Uterus (tissue), 4 donors: ENCODE data around the gene UBE2U. TPM values are rescaled to one million over a fixed set of nuclear protein-coding genes. Genes with fewer than 3 reads are reported as not detected.
"Not testable (repeated sequence)": the region's sequence is repeated elsewhere in the genome, so short reads cannot be mapped to it uniquely, and the experiment has no call there.

ENCODE experiments used
- DNase-seq, 2 donors: peaks; one replicate each; pipeline ENCODE4 v3.0.0-alpha.2; 2019 to 2020
- H3K27ac ChIP-seq, 2 donors: fragments of 200-600 bp; sonication (generic); 1 replicate in 1 of 2; 2 replicates in 1 of 2; pipeline ENCODE4 v1.5.1; 2016 to 2018
- H3K27me3 ChIP-seq, 2 donors: fragments of 200-600 bp; sonication (generic); one replicate each; pipeline ENCODE4 v1.5.1; 2018 to 2019; ENCODE audit warnings: control low read depth in 1 of 2
- H3K36me3 ChIP-seq, 2 donors: fragments of 200-600 bp; sonication (generic); one replicate each; pipeline ENCODE4 v1.5.1; 2019; ENCODE audit warnings: control low read depth in 1 of 2
- H3K4me1 ChIP-seq, 2 donors: fragments of 200-600 bp; sonication (generic); one replicate each; pipeline ENCODE4 v1.5.1; 2018 to 2019; ENCODE audit warnings: control low read depth in 1 of 2
- H3K4me3 ChIP-seq, 2 donors: fragments of 200-600 bp; sonication (generic); 1 replicate in 1 of 2; 2 replicates in 1 of 2; pipeline ENCODE4 v1.5.1; 2018 to 2019; ENCODE audit warnings: mild to moderate bottlenecking in 1 of 2
- H3K9me3 ChIP-seq, 2 donors: fragments of 200-600 bp; sonication (generic); one replicate each; pipeline ENCODE4 v1.5.1; 2019; ENCODE audit warnings: control low read depth in 1 of 2
- CTCF ChIP-seq, 4 experiments: fragments of 200-600 bp in 2 of 4; fragments of 450-650 bp in 2 of 4; sonication (generic) in 2 of 4; IDR thresholded peaks; one replicate each; pipeline ENCODE4 v1.5.1; 2016 to 2019; ENCODE audit warnings: antibody characterized with exemption in 4 of 4, mild to moderate bottlenecking in 2 of 4, moderate library complexity in 1 of 4
- POLR2A ChIP-seq, 2 donors: fragments of 450-650 bp; IDR thresholded peaks; one replicate each; pipeline ENCODE4 v1.6.1; 2016; ENCODE audit warnings: antibody characterized with exemption in 2 of 2, mild to moderate bottlenecking in 1 of 2, moderate library complexity in 1 of 2
- intact Hi-C: fragments of 100-400 bp; cut with DNase I; formaldehyde crosslinking; loops from one replicate; pipeline ENCODE4 v1.15.1; 2023; ENCODE audit warnings: low total_unique reads
- total RNA-seq, 4 donors: library from RNA; depleted of rRNA in 3 of 4; stranded (reverse); fragments of >200 nt in 3 of 4; gene quantifications; one replicate each; pipeline versions ENCODE4 v1.1.0 to v1.2.4, GENCODE V29; 2014 to 2023
- donor health status: DM: yes; HTN: yes; CAD: no.

The UBE2U gene
- total RNA-seq, 4 donors from 2014 or later, result not detected

DNA sequence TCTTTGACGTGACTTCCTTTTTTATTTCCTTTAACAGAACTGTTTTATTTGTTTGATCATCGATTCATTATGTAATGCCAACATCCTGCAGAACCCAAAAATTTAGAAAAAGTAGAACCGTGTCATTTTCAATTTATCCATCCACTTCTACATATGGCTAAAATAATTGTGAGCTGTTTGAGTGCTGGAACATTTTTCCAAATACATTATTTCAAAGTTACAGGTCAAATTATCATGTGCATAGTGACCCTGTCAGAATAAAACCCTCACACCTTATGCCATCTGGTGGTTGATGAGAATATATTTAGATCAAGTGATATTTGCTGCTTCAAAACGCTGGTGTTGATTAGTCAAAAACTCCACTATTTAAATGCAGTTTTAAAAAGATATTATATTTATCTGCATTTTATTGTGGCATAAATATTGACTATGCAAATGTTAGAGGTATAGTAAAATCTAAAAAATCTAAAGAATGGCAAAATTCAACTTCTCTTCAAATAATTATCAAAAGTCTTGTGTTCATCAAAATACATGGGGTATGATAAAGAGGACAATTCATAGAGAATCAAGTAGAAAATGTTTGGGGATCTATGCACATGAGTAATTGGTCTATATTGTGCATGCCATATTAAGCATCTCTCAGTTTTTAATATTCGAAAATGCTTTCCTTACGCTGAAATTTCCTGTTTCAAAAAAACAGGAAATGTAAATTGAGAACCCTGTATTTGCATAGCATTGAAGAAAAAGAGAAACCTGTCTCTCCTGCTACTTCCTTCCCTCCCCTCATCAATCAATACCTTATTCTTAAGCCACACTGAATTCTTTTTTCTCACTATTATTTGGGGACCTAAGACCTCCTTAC lies 39.7 kb downstream of the UBE2U start:
- H3K27me3 ChIP-seq, result no peaks in the 10 kb centered on the region
- H3K4me1 ChIP-seq, result no peaks in the 10 kb centered on the region
- no peak overlapping the region for H3K4me3 ChIP-seq
- intact Hi-C loops, result no loop called here
- H3K36me3 ChIP-seq, result no peaks in the 10 kb centered on the region
- H3K9me3 ChIP-seq, result no peaks in the 10 kb centered on the region
- TF ChIP-seq POLR2A (IDR thresholded peaks at IDR 0.05) (no peak), CTCF (IDR thresholded peaks at IDR 0.05) (peak; percentile 36 to 68 (median 50))
- no peak for DNase-seq
- H3K27ac ChIP-seq, result no peak overlapping the region

- no peak overlapping the region for H3K27ac ChIP-seq
- H3K4me3 ChIP-seq, result no peak overlapping the region
- TF ChIP-seq CTCF (IDR thresholded peaks at IDR 0.05), result no peak
- TF ChIP-seq POLR2A (IDR thresholded peaks at IDR 0.05), result no peak
- intact Hi-C loops, result no loop called here
- no peaks in the 10 kb centered on the region for H3K4me1 ChIP-seq
- H3K27me3 ChIP-seq, result no peaks in the 10 kb centered on the region
- H3K9me3 ChIP-seq, result no peaks in the 10 kb centered on the region
- no peak for DNase-seq
- H3K36me3 ChIP-seq, result no peaks in the 10 kb centered on the region
These were observed 40.3 kb downstream of the UBE2U start for GRCh38 chr1:64243757-64244080.

DNA sequence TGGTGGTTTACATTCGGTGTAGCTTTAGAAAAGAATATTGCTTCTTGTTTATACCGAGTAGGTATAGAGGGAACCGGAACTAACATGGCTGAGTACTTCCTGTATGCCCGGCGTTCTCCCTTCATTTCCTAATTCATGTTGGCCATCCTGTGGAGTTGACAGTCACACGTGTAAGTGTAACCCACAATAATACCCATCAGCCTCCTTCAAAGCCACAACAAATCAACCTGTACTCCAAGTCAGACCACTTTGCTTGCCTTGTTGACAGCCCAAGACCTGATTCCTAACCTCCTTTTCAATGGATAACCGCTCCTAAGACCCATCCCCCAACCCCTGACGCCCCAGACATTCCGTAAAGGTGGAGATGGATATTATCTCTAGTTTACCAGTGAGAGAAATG lies 42.1 kb downstream of the UBE2U start:
- Histone ChIP-seq H3K4me1 (no peaks in the 10 kb centered on the region), H3K9me3 (no peaks in the 10 kb centered on the region), H3K36me3 (no peaks in the 10 kb centered on the region), H3K27me3 (no peaks in the 10 kb centered on the region), H3K4me3 (no peak overlapping the region), H3K27ac (no peak overlapping the region)
- intact Hi-C loops, result loop anchor here (5.0 kb wide), 1 partner anchor 628 kb away; no protein-coding TSS in a partner anchor
- TF ChIP-seq CTCF (IDR thresholded peaks at IDR 0.05) (no peak), POLR2A (IDR thresholded peaks at IDR 0.05) (no peak)
- DNase-seq, result no peak

GRCh38 chr1:64246294-64246917 lies 43.0 kb downstream of the UBE2U start:
- Histone ChIP-seq H3K9me3 (no peaks in the 10 kb centered on the region), H3K36me3 (no peaks in the 10 kb centered on the region), H3K27ac (no peak overlapping the region), H3K4me1 (no peaks in the 10 kb centered on the region), H3K4me3 (no peak overlapping the region), H3K27me3 (no peaks in the 10 kb centered on the region)
- TF ChIP-seq CTCF (IDR thresholded peaks at IDR 0.05), result peak; percentile 72 to 80 (median 76)
- TF ChIP-seq POLR2A (IDR thresholded peaks at IDR 0.05), result no peak
- no peak for DNase-seq
- intact Hi-C loops, result loop anchor here (5.0 kb wide), 1 partner anchor 629 kb away; no protein-coding TSS in a partner anchor

GRCh38 chr1:64248065-64248464 lies 44.6 kb downstream of the UBE2U start:
- Histone ChIP-seq H3K36me3 (no peaks in the 10 kb centered on the region), H3K9me3 (no peaks in the 10 kb centered on the region), H3K27me3 (no peaks in the 10 kb centered on the region), H3K27ac (no peak overlapping the region), H3K4me1 (no peaks in the 10 kb centered on the region), H3K4me3 (no peak overlapping the region)
- intact Hi-C loops, result loop anchor here (5.0 kb wide), 1 partner anchor 631 kb away; no protein-coding TSS in a partner anchor
- no peak for TF ChIP-seq CTCF (IDR thresholded peaks at IDR 0.05)
- TF ChIP-seq POLR2A (IDR thresholded peaks at IDR 0.05), result no peak
- no peak for DNase-seq

GRCh38 chr1:64250472-64250871 lies 47.0 kb downstream of the UBE2U start:
- H3K27ac ChIP-seq, H3K9me3 ChIP-seq, H3K36me3 ChIP-seq, H3K4me3 ChIP-seq, DNase-seq, H3K27me3 ChIP-seq, H3K4me1 ChIP-seq, intact Hi-C loops: not testable (repeated sequence)
